Caco-2 (cell line): ENCODE measurements around the gene BLNK. TPM values are rescaled to one million over a fixed set of nuclear protein-coding genes. Genes with fewer than 3 reads are reported as not detected.

ENCODE experiments used
- BruUV-seq: library from RNA; stranded (reverse); fragments of 400-500 nt; replicated peaks from 2 replicates; lab custom pipeline; 2021; lab: Mats Ljungman, UMichigan
- CTCF ChIA-PET: fragments of 300-600 bp; sonication (Branson Sonifier 250); formaldehyde crosslinking; loops from one replicate; lab custom pipeline; 2022; ENCODE audit warnings: antibody characterized with exemption; lab: Charles Lee
- POLR2A ChIA-PET: fragments of 300-600 bp; sonication (Branson Sonifier 250); formaldehyde crosslinking; loops from one replicate; lab custom pipeline; 2022; ENCODE audit warnings: antibody characterized with exemption; lab: Charles Lee
- DNase-seq, 2 experiments: peaks; one replicate each; pipeline versions ENCODE4 v3.0.0 to v3.0.0-alpha.2; 2020 to 2022
- H3K27me3 ChIP-seq: replicated peaks from 2 replicates; pipeline ENCODE4 v1.6.0; 2011; ENCODE audit warnings: low read length; ENCODE audit not compliant: control insufficient read depth, insufficient read depth
- H3K36me3 ChIP-seq: 2 replicates; pipeline ENCODE4 v1.5.1; 2011; ENCODE audit warnings: low read length; ENCODE audit not compliant: control insufficient read depth, insufficient read depth
- H3K4me1 ChIP-seq: fragments of 250-450 bp; sonication (Bioruptor Pico); 2 replicates; pipeline ENCODE4 v1.5.1; 2020; ENCODE audit warnings: mild to moderate bottlenecking
- H3K4me3 ChIP-seq: 2 replicates; pipeline ENCODE4 v1.5.1; 2011; ENCODE audit warnings: low read depth, mild to moderate bottlenecking, control low read depth, low read length
- H3K9me3 ChIP-seq: fragments of 250-450 bp; sonication (Bioruptor Pico); 2 replicates; pipeline ENCODE4 v1.5.1; 2020; ENCODE audit warnings: mild to moderate bottlenecking, moderate library complexity
- H3K27ac Mint-ChIP-seq: one replicate; pipeline ENCODE4 v1.8.0; 2022; ENCODE audit warnings: mixed read lengths; ENCODE audit not compliant: unreplicated experiment
- H3K27me3 Mint-ChIP-seq: one replicate; pipeline ENCODE4 v1.8.0; 2022; ENCODE audit warnings: mixed read lengths; ENCODE audit not compliant: insufficient read depth, unreplicated experiment
- H3K36me3 Mint-ChIP-seq: one replicate; pipeline ENCODE4 v1.8.0; 2022; ENCODE audit warnings: mild to moderate bottlenecking, mixed read lengths; ENCODE audit not compliant: insufficient read depth, unreplicated experiment
- H3K4me1 Mint-ChIP-seq: one replicate; pipeline ENCODE4 v1.8.0; 2022; ENCODE audit warnings: low read depth, mixed read lengths; ENCODE audit not compliant: unreplicated experiment
- H3K4me3 Mint-ChIP-seq: one replicate; pipeline ENCODE4 v1.8.0; 2022; ENCODE audit warnings: mild to moderate bottlenecking, moderate library complexity, mixed read lengths; ENCODE audit not compliant: unreplicated experiment
- H3K9me3 Mint-ChIP-seq: one replicate; pipeline ENCODE4 v1.8.0; 2022; ENCODE audit warnings: mixed read lengths; ENCODE audit not compliant: unreplicated experiment
- CTCF ChIP-seq, 2 experiments: fragments of 200-600 bp in 1 of 2; IDR thresholded peaks; 1 replicate in 1 of 2; 2 replicates in 1 of 2; pipeline versions ENCODE4 v1.5.1 to v1.8.0; 2011 to 2022; ENCODE audit warnings: antibody characterized with exemption in 1 of 2, control low read depth in 1 of 2, inconsistent platforms in 1 of 2, low read depth in 1 of 2, low read length in 1 of 2, mild to moderate bottlenecking in 1 of 2, moderate library complexity in 1 of 2; ENCODE audit not compliant: insufficient read depth in 1 of 2, severe bottlenecking in 1 of 2, unreplicated experiment in 1 of 2
- intact Hi-C: fragments of 100-400 bp; cut with micrococcal nuclease; formaldehyde crosslinking; loops from one replicate; pipeline ENCODE4 v1.10.0; 2022; ENCODE audit not compliant: unreplicated experiment
- total RNA-seq: library from RNA; stranded (reverse); gene quantifications from 2 replicates; pipeline ENCODE4 v1.2.3, GENCODE V29; 2022

BLNK gene
- total RNA-seq, 1 experiment from 2014 or later = 0.36 TPM

- H3K4me1 ChIP-seq = peaks cover 31% of the 10 kb centered on the region
- Mint-ChIP-seq H3K36me3 (peaks cover 8% of the 10 kb centered on the region), H3K27ac (peak overlapping the region; percentile 76), H3K9me3 (peaks cover 10% of the 10 kb centered on the region), H3K4me3 (peak overlapping the region; percentile 64), H3K27me3 (no peaks in the 10 kb centered on the region), H3K4me1 (peaks cover 35% of the 10 kb centered on the region)
- H3K9me3 ChIP-seq = no peaks in the 10 kb centered on the region
- intact Hi-C loops = no loop called here
- no peak overlapping the region for H3K4me3 ChIP-seq
- no peaks in the 10 kb centered on the region; the same call in 1 of the 2 replicates for H3K36me3 ChIP-seq
- H3K27me3 ChIP-seq = no peaks in the 10 kb centered on the region
- peak; percentile 58 to 59 for DNase-seq
- BruUV-seq = no TSS peak
- ChIA-PET POLR2A (no interaction called here), CTCF (interaction anchor here (0.5 to 1.9 kb wide), 7 partner anchors 21 to 420 kb away, joined by 3 to 30 read pairs (median 3); no protein-coding TSS in a partner anchor)
- no peak for TF ChIP-seq CTCF (IDR thresholded peaks at IDR 0.05; ENCODE audit: insufficient read depth in 1 of 2, low read depth in 1 of 2, low read length in 1 of 2, severe bottlenecking in 1 of 2, unreplicated experiment in 1 of 2)
Observed at GRCh38 chr10:96287392-96288105, 16.2 kb upstream of the BLNK start.

- Histone ChIP-seq H3K9me3 (no peaks in the 10 kb centered on the region), H3K36me3 (no peaks in the 10 kb centered on the region; the same call in 1 of the 2 replicates), H3K4me1 (peaks cover 32% of the 10 kb centered on the region), H3K27me3 (no peaks in the 10 kb centered on the region), H3K4me3 (no peak overlapping the region)
- POLR2A ChIA-PET = no interaction called here
- peak in 1 of 2 experiments; percentile 18 for DNase-seq
- Mint-ChIP-seq H3K9me3 (peaks cover 10% of the 10 kb centered on the region), H3K4me1 (peaks cover 34% of the 10 kb centered on the region), H3K27ac (peak overlapping the region; percentile 66), H3K27me3 (no peaks in the 10 kb centered on the region), H3K36me3 (peaks cover 8% of the 10 kb centered on the region), H3K4me3 (no peak overlapping the region)
- intact Hi-C loops = no loop called here
- BruUV-seq = no TSS peak
- TF ChIP-seq CTCF (IDR thresholded peaks at IDR 0.05; ENCODE audit: insufficient read depth in 1 of 2, low read depth in 1 of 2, low read length in 1 of 2, severe bottlenecking in 1 of 2, unreplicated experiment in 1 of 2) = no peak
- CTCF ChIA-PET = no interaction called here
Observed at GRCh38 chr10:96285331-96285752, 14.0 kb upstream of the BLNK start.

- Histone ChIP-seq H3K27me3 (no peaks in the 10 kb centered on the region), H3K4me3 (no peak overlapping the region), H3K36me3 (no peaks in the 10 kb centered on the region; the same call in 1 of the 2 replicates), H3K4me1 (peaks cover 32% of the 10 kb centered on the region), H3K9me3 (no peaks in the 10 kb centered on the region)
- no peak overlapping the region for H3K4me3 Mint-ChIP-seq
- peaks cover 8% of the 10 kb centered on the region for H3K36me3 Mint-ChIP-seq
- POLR2A ChIA-PET = no interaction called here
- intact Hi-C loops = no loop called here
- no TSS peak for BruUV-seq
- H3K27me3 Mint-ChIP-seq = no peaks in the 10 kb centered on the region
- peaks cover 10% of the 10 kb centered on the region for H3K9me3 Mint-ChIP-seq
- no peak for TF ChIP-seq CTCF (IDR thresholded peaks at IDR 0.05; ENCODE audit: insufficient read depth in 1 of 2, low read depth in 1 of 2, low read length in 1 of 2, severe bottlenecking in 1 of 2, unreplicated experiment in 1 of 2)
- CTCF ChIA-PET = interaction anchor here (1.2 kb wide), 1 partner anchor 54 kb away, joined by 5 read pairs; no protein-coding TSS in a partner anchor
- DNase-seq = peak in 1 of 2 experiments; percentile 43
- H3K4me1 Mint-ChIP-seq = peaks cover 32% of the 10 kb centered on the region
- peak overlapping the region; percentile 71 for H3K27ac Mint-ChIP-seq
Observed at GRCh38 chr10:96283756-96284155, 12.4 kb upstream of the BLNK start.
